ENCODE measurements around the gene RABGAP1.

DNA sequence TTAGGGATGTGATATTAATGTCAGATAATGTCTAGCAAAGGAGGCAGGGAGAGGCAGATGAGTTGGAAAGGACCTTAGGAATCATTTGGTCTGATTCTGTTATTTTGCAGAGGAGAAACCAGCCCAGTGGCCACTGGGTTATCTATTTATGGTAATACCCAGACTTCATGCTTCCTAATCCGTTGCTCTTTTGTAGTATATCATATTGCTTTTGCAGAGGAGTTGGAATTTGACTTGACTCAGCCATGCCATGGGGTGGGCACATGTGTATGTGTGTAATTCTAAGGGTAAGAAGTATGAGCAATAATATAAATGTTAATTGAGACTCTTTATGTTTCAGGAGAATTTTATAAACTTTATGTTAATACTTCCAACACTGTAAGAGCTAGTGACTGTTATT is 100.0 kb downstream of the RABGAP1 start:
- TF ChIP-seq, protein P1, sequence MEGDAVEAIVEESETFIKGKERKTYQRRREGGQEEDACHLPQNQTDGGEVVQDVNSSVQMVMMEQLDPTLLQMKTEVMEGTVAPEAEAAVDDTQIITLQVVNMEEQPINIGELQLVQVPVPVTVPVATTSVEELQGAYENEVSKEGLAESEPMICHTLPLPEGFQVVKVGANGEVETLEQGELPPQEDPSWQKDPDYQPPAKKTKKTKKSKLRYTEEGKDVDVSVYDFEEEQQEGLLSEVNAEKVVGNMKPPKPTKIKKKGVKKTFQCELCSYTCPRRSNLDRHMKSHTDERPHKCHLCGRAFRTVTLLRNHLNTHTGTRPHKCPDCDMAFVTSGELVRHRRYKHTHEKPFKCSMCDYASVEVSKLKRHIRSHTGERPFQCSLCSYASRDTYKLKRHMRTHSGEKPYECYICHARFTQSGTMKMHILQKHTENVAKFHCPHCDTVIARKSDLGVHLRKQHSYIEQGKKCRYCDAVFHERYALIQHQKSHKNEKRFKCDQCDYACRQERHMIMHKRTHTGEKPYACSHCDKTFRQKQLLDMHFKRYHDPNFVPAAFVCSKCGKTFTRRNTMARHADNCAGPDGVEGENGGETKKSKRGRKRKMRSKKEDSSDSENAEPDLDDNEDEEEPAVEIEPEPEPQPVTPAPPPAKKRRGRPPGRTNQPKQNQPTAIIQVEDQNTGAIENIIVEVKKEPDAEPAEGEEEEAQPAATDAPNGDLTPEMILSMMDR (IDR thresholded peaks at IDR 0.05): no peak
- no peak for TF ChIP-seq POLR2A (IDR thresholded peaks at IDR 0.05)
- no peak for TF ChIP-seq POLR2AphosphoS5 (IDR thresholded peaks at IDR 0.05)
